OCI-LY1 (cell line): ENCODE data around the gene CD4.

Source experiments
- CTCF ChIP-seq: fragments of 200-600 bp; sonication (generic), shearing (Covaris generic); IDR thresholded peaks from 2 replicates; pipeline ENCODE4 v1.5.1; 2017; ENCODE audit warnings: mild to moderate bottlenecking, antibody characterized with exemption, low read length, moderate library complexity, mixed read lengths
- EZH2 ChIP-seq: fragments of 200-600 bp; sonication (generic), shearing (Covaris generic); IDR thresholded peaks from 2 replicates; pipeline ENCODE4 v1.8.0; 2017; ENCODE audit warnings: borderline replicate concordance, mixed run types, mild to moderate bottlenecking, antibody characterized with exemption, low read length, moderate library complexity, mixed read lengths

DNA sequence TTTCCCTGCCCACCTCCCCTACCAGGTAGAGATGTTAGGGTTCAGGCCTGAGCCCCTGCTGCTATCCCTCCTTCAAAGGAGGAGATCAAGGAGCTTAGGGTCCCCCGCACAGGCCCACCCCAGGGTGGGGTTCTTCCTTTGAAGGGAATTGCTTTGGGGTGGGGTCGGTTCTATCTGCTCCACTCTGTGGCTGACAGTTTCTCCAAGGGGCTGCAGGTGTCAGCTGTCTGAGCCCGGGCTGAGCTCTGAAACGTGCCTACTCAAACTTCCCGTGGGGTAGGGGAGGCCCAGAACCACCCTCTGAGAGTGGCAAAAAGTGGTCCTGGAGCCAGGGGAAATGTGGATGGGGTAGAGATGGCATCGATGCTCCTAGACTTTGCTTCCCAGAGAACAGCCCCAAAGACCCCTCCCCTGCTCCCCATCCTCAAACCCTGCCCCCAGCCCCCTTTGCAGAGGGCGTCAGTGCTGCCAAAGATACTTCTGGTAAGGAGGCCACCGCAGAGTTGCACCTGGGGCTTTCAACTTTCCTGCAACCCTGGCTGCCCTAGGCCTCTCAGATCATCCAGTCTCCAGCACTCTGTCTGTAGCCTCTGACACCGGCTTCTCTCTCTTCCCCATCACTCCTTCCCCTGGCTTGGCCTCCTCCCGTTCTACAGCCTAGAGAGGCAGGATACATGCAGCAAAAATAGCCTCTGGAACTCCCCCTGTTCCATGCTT is 6.3 kb upstream of the CD4 start:
- no peak for TF ChIP-seq EZH2
- no peak for TF ChIP-seq CTCF
